ENCODE results near the gene DNM1L. TPM values are rescaled to one million over a fixed set of nuclear protein-coding genes. Genes with fewer than 3 reads are reported as not detected.

DNM1L gene
- total and polyA plus RNA-seq, 10 of the 15 experiments (the other 5 are each of a cell fraction or from before 2014, with no cell fraction given): 23.1 to 201 (median 63.9) TPM

Small RNAs within 50 kb of the gene (small RNA-seq; reads per million reads assigned to genes)
- gene RF00019: not detected

Other genes starting within 250 kb of the DNM1L start
- 29.6 and 33.9 TPM in 2 replicates for gene YARS2, start 76.6 kb downstream of the DNM1L start, total RNA-seq (2014; rRNA removed)
- 28.0 and 31.3 TPM in 2 replicates for gene YARS2, start 76.6 kb downstream of the DNM1L start, total RNA-seq (2014; rRNA removed; fragmentation: Illumina TruSeq; extraction: Trizol)
- gene YARS2, start 76.6 kb downstream of the DNM1L start, total RNA-seq (2021): 20.2 and 20.9 TPM in 2 replicates
- gene YARS2, start 76.6 kb downstream of the DNM1L start, polyA plus RNA-seq (2011; rRNA removed): 29.4 and 46.4 TPM in 2 replicates
- gene YARS2, start 76.6 kb downstream of the DNM1L start, polyA plus RNA-seq (2014; fragmentation: Illumina TruSeq; extraction: Trizol): 22.1 and 24.8 TPM in 2 replicates
- gene YARS2, start 76.6 kb downstream of the DNM1L start, polyA plus RNA-seq (2014; fragmentation: Nextera tagmentation; extraction: Ambion mirVana): 10 to 100 TPM; 13.4 to 20.0 TPM
- 27.5 and 29.7 TPM in 2 replicates for gene YARS2, start 76.6 kb downstream of the DNM1L start, polyA plus RNA-seq (2014; rRNA removed)
- gene YARS2, start 76.6 kb downstream of the DNM1L start, polyA plus RNA-seq (2016; fragmentation: Nextera tagmentation; extraction: Ambion mirVana): 10 to 100 TPM; 41.6 to 46.7 TPM
- not detected in 2 replicates for gene PKP2, start 217.5 kb downstream of the DNM1L start, total RNA-seq (2014; rRNA removed)
- gene PKP2, start 217.5 kb downstream of the DNM1L start, total RNA-seq (2014; rRNA removed; fragmentation: Illumina TruSeq; extraction: Trizol): not detected in 2 replicates
- 0.05 and 0.08 TPM in 2 replicates for gene PKP2, start 217.5 kb downstream of the DNM1L start, total RNA-seq (2021)
- gene PKP2, start 217.5 kb downstream of the DNM1L start, polyA plus RNA-seq (2011; rRNA removed): 4.1 and 5.6 TPM in 2 replicates
- gene PKP2, start 217.5 kb downstream of the DNM1L start, polyA plus RNA-seq (2014; fragmentation: Illumina TruSeq; extraction: Trizol): 0.09 TPM in 1 of 2 replicates, not detected in the other
- under 1 TPM; 0.02 to 0.13 TPM for gene PKP2, start 217.5 kb downstream of the DNM1L start, polyA plus RNA-seq (2014; fragmentation: Nextera tagmentation; extraction: Ambion mirVana)
- not detected in 2 replicates for gene PKP2, start 217.5 kb downstream of the DNM1L start, polyA plus RNA-seq (2014; rRNA removed)
- gene PKP2, start 217.5 kb downstream of the DNM1L start, polyA plus RNA-seq (2016; fragmentation: Nextera tagmentation; extraction: Ambion mirVana): under 1 TPM in 1 of 2 experiments, not detected in 1; 0.05 TPM

All from GM12878 (cell line).